IPS DF 6.9 (cell line): ENCODE data around the gene CALCOCO2.
"Not testable (repeated sequence)": the region's sequence is repeated elsewhere in the genome, so short reads cannot be mapped to it uniquely, and the experiment has no call there.

ENCODE experiments used
- DNase-seq: peaks from one replicate; pipeline ENCODE4 v3.0.0-alpha.2; 2013; ENCODE audit warnings: low read depth, low spot score
- H3K27ac ChIP-seq: one replicate; pipeline ENCODE4 v1.5.1; 2013; ENCODE audit warnings: low read length, control low read depth
- H3K27me3 ChIP-seq: 2 replicates; pipeline ENCODE4 v1.6.1; 2013; ENCODE audit warnings: mild to moderate bottlenecking, low read length; ENCODE audit not compliant: control insufficient read depth, insufficient read depth
- H3K36me3 ChIP-seq: 2 replicates; pipeline ENCODE4 v1.6.1; 2013; ENCODE audit warnings: low read length; ENCODE audit not compliant: control insufficient read depth, insufficient read depth
- H3K4me1 ChIP-seq: 2 replicates; pipeline ENCODE4 v1.6.1; 2013; ENCODE audit warnings: low read length; ENCODE audit not compliant: control insufficient read depth, insufficient read depth
- H3K4me3 ChIP-seq: 2 replicates; pipeline ENCODE4 v1.5.1; 2013; ENCODE audit warnings: mild to moderate bottlenecking, low read length
- H3K9me3 ChIP-seq: 2 replicates; pipeline ENCODE4 v1.6.1; 2013; ENCODE audit warnings: low read length, inconsistent platforms; ENCODE audit not compliant: control insufficient read depth, insufficient read depth
- WGBS: extraction: QIAGEN DNeasy Blood & Tissue Kit; methylation state at CpG from one replicate; pipeline ENCODE4 v1.1.7; 2013; ENCODE audit warnings: mixed read lengths, missing lambda C conversion rate; ENCODE audit not compliant: insufficient read length, insufficient coverage; 5-methylcytosine and 5-hydroxymethylcytosine counted together

Gene CALCOCO2

DNA sequence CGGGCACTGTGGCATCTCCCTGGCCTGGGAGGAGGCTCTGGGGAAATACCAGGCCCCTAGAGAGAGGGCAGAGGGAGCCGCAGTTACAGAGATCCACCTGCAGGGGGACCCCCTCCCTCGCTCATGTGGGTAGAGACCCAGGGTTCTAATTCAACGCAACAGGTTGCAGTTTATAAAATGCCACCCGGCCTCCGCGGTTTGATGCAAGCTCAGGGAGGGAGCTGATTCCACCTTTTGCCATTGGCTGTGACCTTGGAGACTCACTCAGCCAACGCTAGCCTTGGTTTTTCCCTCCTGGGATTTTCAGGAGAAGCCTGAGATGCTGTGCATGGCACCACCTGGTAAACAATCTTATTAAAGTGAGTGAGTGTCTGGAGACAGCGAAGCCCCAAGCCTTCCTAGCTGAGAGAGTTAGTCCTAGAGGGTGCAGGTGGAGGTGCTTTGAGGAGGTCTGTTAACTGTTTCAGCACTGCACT, 25.9 kb upstream of the CALCOCO2 start:
- Histone ChIP-seq H3K36me3 (no peaks in the 10 kb centered on the region), H3K9me3 (no peaks in the 10 kb centered on the region), H3K4me1 (no peaks in the 10 kb centered on the region), H3K27ac (no peak overlapping the region), H3K27me3 (no peaks in the 10 kb centered on the region; the same call in 1 of the 2 replicates), H3K4me3 (no peak overlapping the region)
- no peak for DNase-seq
- WGBS, result no CpG with 5 or more reads among the region's 9 CpGs

GRCh38 chr17:48809182-48809581, 21.7 kb upstream of the CALCOCO2 start:
- H3K27ac ChIP-seq, result no peak overlapping the region
- DNase-seq, result no peak
- H3K4me3 ChIP-seq, result no peak overlapping the region
- peaks cover 2% of the 10 kb centered on the region; the same call in 1 of the 2 replicates for H3K4me1 ChIP-seq
- H3K9me3 ChIP-seq, result no peaks in the 10 kb centered on the region
- no peaks in the 10 kb centered on the region for H3K27me3 ChIP-seq
- no CpG with 5 or more reads among the region's 4 CpGs for WGBS
- no peaks in the 10 kb centered on the region for H3K36me3 ChIP-seq

GRCh38 chr17:48812001-48812400, 18.8 kb upstream of the CALCOCO2 start:
- peaks cover 2% of the 10 kb centered on the region; the same call in 1 of the 2 replicates for H3K4me1 ChIP-seq
- H3K36me3 ChIP-seq, result no peaks in the 10 kb centered on the region
- H3K4me3 ChIP-seq, result no peak overlapping the region
- no peak for DNase-seq
- no peak overlapping the region for H3K27ac ChIP-seq
- H3K9me3 ChIP-seq, result no peaks in the 10 kb centered on the region
- H3K27me3 ChIP-seq, result no peaks in the 10 kb centered on the region
- WGBS, result no CpG with 5 or more reads among the region's 3 CpGs

DNA sequence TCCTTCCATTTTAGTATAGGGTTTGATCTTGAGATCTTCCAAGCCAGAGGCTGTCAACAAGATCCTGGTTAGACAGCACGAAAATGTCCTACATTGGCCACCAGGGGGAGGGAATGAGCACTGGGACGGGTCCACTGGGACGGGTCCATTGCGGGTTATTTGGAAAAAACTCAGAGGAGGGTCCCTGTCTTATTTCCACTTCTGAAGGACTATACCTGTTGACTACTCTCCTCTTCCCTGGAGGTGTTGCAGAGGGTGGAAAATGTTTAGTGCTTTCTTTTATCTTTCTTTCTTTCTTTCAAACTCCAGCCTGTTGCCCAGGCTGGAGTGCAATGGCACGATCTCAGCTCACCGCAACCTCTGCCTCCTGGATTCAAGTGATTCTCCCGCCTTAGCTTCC, 16.3 kb upstream of the CALCOCO2 start:
- Histone ChIP-seq H3K4me3 (no peak overlapping the region), H3K27ac (no peak overlapping the region), H3K4me1 (peaks cover 6% of the 10 kb centered on the region; the same call in 1 of the 2 replicates), H3K9me3 (no peaks in the 10 kb centered on the region), H3K36me3 (no peaks in the 10 kb centered on the region), H3K27me3 (no peaks in the 10 kb centered on the region)
- WGBS, result no CpG with 5 or more reads among the region's 7 CpGs
- DNase-seq, result no peak

DNA sequence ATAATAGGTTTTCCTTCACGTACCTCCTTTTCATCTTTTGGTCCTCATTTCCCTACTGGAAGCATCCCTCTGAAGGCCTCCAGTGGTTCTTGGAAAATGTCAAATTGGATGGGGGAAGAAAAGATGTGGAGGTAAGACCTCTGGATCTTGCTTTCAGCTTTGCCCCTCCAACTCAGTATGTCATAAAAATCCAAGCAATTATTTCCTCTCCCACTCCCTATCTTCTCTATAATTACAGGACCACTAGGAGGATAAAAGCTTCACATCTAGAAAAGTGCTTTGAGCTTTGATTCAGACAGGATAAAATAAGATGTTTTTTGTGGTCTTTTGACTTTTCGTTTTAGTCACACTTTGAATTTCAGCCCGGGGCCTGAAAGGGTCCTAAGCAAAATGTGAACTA, 15.5 kb upstream of the CALCOCO2 start:
- Histone ChIP-seq H3K27ac (no peak overlapping the region), H3K4me1 (peaks cover 6% of the 10 kb centered on the region; the same call in 1 of the 2 replicates), H3K9me3 (no peaks in the 10 kb centered on the region), H3K36me3 (no peaks in the 10 kb centered on the region), H3K4me3 (no peak overlapping the region), H3K27me3 (no peaks in the 10 kb centered on the region)
- DNase-seq, result no peak
- WGBS, result no CpG with 5 or more reads among the region's 3 CpGs

DNA sequence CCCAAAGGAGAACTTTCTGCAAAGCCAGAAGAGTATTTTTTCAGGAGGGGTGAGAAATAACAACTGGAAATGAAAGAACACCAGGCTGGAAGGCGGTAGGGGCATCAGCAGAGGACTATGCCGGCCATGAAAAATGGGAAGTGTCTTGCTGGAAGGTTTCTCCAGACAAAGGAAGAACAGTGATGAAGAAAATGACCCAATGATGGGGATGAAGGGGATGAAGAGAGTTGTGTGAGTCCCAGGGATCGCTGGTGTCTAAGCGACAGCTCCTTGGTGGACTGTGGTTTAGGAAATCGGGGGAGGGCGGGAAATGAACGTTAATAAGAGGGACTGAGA, 14.4 kb upstream of the CALCOCO2 start:
- H3K27ac ChIP-seq, result no peak overlapping the region
- peaks cover 6% of the 10 kb centered on the region; the same call in 1 of the 2 replicates for H3K4me1 ChIP-seq
- peak overlapping the region; percentile 86 for H3K4me3 ChIP-seq
- H3K27me3 ChIP-seq, result no peaks in the 10 kb centered on the region
- no peaks in the 10 kb centered on the region for H3K36me3 ChIP-seq
- DNase-seq, result no peak
- H3K9me3 ChIP-seq, result no peaks in the 10 kb centered on the region
- no CpG with 5 or more reads among the region's 7 CpGs for WGBS

DNA sequence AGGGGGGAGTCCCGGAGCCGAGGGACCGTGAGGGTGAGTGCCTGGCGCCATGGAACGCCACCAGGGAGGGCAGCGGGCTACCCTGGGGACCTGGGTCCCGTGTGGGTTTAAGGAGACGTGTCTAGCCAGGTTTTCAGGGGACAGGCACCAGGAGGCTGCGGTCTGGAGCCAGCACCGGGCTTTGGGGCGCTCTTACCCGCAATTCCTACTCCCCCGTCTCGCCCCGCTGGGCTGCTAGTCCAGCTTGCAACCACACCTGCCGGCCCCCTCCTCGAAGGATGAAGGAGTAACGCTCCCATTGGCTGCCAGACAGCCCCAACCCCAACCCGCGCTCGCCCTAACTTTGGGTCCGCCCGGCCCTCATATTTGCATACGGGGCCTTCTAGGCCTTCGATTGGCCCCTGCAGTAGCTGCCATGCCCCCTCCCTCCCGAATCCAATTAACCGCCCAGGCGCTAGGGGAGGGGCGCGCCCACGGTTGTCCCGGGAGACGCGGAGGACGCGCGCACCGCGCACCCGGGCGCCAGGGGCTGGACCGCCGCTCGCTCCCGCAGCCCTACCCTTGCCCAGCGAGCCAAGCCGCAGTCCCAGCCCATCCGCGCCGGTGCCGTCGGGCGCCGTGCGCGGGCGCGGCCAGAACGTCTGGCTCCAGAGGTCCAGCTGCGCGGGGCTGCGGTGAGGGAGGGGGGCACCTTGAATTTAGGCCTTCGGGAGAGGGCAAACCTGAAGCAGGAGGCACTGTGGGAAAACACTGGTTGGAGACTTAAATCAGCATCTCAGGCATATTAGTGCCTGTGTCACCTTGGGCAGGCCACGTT, 13.9 kb upstream of the CALCOCO2 start, which contains the start of gene TTLL6:
TTLL6 (minus strand) TSS at position 456 of the 817 bp plus-strand sequence; CDS start at position 299, 157 bp downstream.
- peak; percentile 89 for DNase-seq
- peaks cover 6% of the 10 kb centered on the region; the same call in 1 of the 2 replicates for H3K4me1 ChIP-seq
- no peak within 1 kb of the TSS for H3K27ac ChIP-seq
- no CpG with 5 or more reads among the region's 64 CpGs for WGBS
- no peaks in the 10 kb centered on the region for H3K27me3 ChIP-seq
- peak within 1 kb of the TSS; percentile 86 for H3K4me3 ChIP-seq
- H3K36me3 ChIP-seq, result no peaks in the 10 kb centered on the region
- no peaks in the 10 kb centered on the region for H3K9me3 ChIP-seq

GRCh38 chr17:48818361-48818841, 12.4 kb upstream of the CALCOCO2 start:
- Histone ChIP-seq H3K27me3 (no peaks in the 10 kb centered on the region), H3K36me3 (no peaks in the 10 kb centered on the region), H3K9me3 (no peaks in the 10 kb centered on the region), H3K4me1 (peaks cover 4% of the 10 kb centered on the region; the same call in 1 of the 2 replicates), H3K27ac (no peak overlapping the region), H3K4me3 (no peak overlapping the region)
- whole genome bisulfite sequencing, result no CpG with 5 or more reads among the region's 9 CpGs
- DNase-seq, result no peak

DNA sequence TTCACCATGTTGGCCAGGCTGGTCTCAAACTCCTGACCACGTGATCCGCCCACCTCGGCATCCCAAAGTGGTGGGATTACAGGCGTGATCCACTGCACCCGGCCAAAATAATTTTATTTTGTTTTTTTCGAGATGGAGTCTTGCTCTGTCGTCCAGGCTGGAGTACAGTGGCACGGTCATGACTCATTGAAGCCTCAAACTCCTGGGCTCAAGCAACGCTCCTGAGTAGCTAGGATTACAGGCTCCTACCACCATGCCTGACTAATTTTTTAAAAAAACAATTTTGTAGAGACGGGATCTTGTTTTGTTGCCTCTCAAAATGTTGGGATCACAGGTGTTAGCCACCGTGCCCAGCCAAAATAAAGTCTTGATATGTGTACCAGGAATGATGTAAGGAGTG, 11.4 kb upstream of the CALCOCO2 start:
- no peak overlapping the region for H3K4me3 ChIP-seq
- no peak overlapping the region for H3K27ac ChIP-seq
- no peak for DNase-seq
- no peaks in the 10 kb centered on the region for H3K9me3 ChIP-seq
- no peaks in the 10 kb centered on the region for H3K36me3 ChIP-seq
- WGBS, result no CpG with 5 or more reads among the region's 11 CpGs
- peaks cover 4% of the 10 kb centered on the region; the same call in 1 of the 2 replicates for H3K4me1 ChIP-seq
- no peaks in the 10 kb centered on the region for H3K27me3 ChIP-seq

- not testable (repeated sequence) for DNase-seq, H3K4me1 ChIP-seq, H3K4me3 ChIP-seq, H3K27ac ChIP-seq, H3K36me3 ChIP-seq, H3K9me3 ChIP-seq, H3K27me3 ChIP-seq
- WGBS, result no CpG with 5 or more reads among the region's 6 CpGs
Measured at GRCh38 chr17:48820936-48821335, 9.9 kb upstream of the CALCOCO2 start.
